ENCODE measurements around the gene MECP2.

DNA sequence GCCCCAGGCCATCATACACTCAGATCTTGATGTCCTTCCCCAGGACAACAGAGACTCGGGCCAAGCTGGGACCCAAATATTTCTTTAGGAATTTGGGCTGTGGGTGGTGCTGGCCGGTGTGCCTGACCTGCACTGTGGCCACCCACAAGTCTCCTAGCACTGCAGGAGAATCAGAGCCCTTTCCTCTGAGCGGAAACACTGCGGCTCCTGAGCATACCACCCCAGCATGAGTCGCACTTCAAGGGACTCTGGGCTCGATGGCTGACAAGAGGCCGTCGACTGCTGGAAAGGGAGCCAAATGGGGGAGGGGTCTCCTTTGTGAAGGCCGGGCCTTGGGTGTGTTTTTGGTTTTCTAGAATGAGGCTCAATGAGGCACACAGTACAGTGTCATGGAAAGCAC lies 64.9 kb downstream of the MECP2 start:
- TF ChIP-seq, protein P1, sequence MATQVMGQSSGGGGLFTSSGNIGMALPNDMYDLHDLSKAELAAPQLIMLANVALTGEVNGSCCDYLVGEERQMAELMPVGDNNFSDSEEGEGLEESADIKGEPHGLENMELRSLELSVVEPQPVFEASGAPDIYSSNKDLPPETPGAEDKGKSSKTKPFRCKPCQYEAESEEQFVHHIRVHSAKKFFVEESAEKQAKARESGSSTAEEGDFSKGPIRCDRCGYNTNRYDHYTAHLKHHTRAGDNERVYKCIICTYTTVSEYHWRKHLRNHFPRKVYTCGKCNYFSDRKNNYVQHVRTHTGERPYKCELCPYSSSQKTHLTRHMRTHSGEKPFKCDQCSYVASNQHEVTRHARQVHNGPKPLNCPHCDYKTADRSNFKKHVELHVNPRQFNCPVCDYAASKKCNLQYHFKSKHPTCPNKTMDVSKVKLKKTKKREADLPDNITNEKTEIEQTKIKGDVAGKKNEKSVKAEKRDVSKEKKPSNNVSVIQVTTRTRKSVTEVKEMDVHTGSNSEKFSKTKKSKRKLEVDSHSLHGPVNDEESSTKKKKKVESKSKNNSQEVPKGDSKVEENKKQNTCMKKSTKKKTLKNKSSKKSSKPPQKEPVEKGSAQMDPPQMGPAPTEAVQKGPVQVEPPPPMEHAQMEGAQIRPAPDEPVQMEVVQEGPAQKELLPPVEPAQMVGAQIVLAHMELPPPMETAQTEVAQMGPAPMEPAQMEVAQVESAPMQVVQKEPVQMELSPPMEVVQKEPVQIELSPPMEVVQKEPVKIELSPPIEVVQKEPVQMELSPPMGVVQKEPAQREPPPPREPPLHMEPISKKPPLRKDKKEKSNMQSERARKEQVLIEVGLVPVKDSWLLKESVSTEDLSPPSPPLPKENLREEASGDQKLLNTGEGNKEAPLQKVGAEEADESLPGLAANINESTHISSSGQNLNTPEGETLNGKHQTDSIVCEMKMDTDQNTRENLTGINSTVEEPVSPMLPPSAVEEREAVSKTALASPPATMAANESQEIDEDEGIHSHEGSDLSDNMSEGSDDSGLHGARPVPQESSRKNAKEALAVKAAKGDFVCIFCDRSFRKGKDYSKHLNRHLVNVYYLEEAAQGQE (IDR thresholded peaks at IDR 0.05; ENCODE audit: insufficient read depth in 1 of 2, low read depth in 2 of 2, low read length in 2 of 2), result no peak
- TF ChIP-seq POLR2AphosphoS5 (IDR thresholded peaks at IDR 0.05; ENCODE audit: low read depth, low read length) (no peak), SIN3A (IDR thresholded peaks at IDR 0.05; ENCODE audit: borderline replicate concordance, insufficient read depth, low read length) (no peak), TAF1 (IDR thresholded peaks at IDR 0.05; ENCODE audit: borderline replicate concordance, insufficient read depth, low read length) (no peak), FOXP2 (optimal IDR thresholded peaks at IDR 0.05; ENCODE audit: borderline replicate concordance, extremely low read depth, extremely low read length, insufficient read depth) (no peak)

All from PFSK-1 (cell line).